GM19324 (cell line): ENCODE measurements around the gene RRP15.

ENCODE experiments used
- ATAC-seq: cut with Tn5 transposase; IDR thresholded peaks from one replicate; pipeline ENCODE4 v1.9.1; 2021; ENCODE audit warnings: mild to moderate bottlenecking, moderate library complexity; ENCODE audit not compliant: unreplicated experiment, low FRiP score

The RRP15 gene

GRCh38 chr1:218284917-218285635, at the start of gene RRP15:
TSS of gene RRP15 (plus strand) at chr1:218285293. CDS start at chr1:218285317, 24 bp downstream.
- ATAC-seq, result peak; percentile 100

GRCh38 chr1:218242171-218242570, 42.9 kb upstream of the RRP15 start:
- no peak for ATAC-seq

GRCh38 chr1:218247339-218247738, 37.8 kb upstream of the RRP15 start:
- no peak for ATAC-seq

GRCh38 chr1:218249338-218250140, 35.6 kb upstream of the RRP15 start:
- ATAC-seq, result no peak

- no peak for ATAC-seq
These were observed 34.6 kb upstream of the RRP15 start for GRCh38 chr1:218250492-218250891.

- no peak for ATAC-seq
These were observed 30.7 kb upstream of the RRP15 start for GRCh38 chr1:218254296-218254946.

- no peak for ATAC-seq
These were observed 30.0 kb upstream of the RRP15 start for GRCh38 chr1:218255090-218255489.

- ATAC-seq, result no peak
These were observed 27.7 kb upstream of the RRP15 start for GRCh38 chr1:218257371-218257770.

- ATAC-seq, result no peak
These were observed 27.1 kb upstream of the RRP15 start for GRCh38 chr1:218257971-218258370.

GRCh38 chr1:218259339-218259738, 25.8 kb upstream of the RRP15 start:
- no peak for ATAC-seq

GRCh38 chr1:218259800-218260199, 25.3 kb upstream of the RRP15 start:
- no peak for ATAC-seq

GRCh38 chr1:218262259-218262658, 22.8 kb upstream of the RRP15 start:
- no peak for ATAC-seq

- ATAC-seq, result no peak
These were observed 18.7 kb upstream of the RRP15 start for GRCh38 chr1:218266356-218266755.

- ATAC-seq, result no peak
These were observed 12.7 kb upstream of the RRP15 start for GRCh38 chr1:218272366-218272765.

- ATAC-seq, result no peak
These were observed 11.2 kb upstream of the RRP15 start for GRCh38 chr1:218273762-218274479.

GRCh38 chr1:218274511-218274910, 10.6 kb upstream of the RRP15 start:
- no peak for ATAC-seq

GRCh38 chr1:218275823-218276222, 9.3 kb upstream of the RRP15 start:
- no peak for ATAC-seq

- no peak for ATAC-seq
These were observed 3.8 kb upstream of the RRP15 start for GRCh38 chr1:218281285-218281684.

- no peak for ATAC-seq
These were observed 646 bp upstream of the RRP15 start for GRCh38 chr1:218284377-218284916.

- ATAC-seq, result no peak
These were observed 7.4 kb downstream of the RRP15 start for GRCh38 chr1:218292515-218292914.
